H1 (cell line): Measurements from ENCODE around the gene SRRM2. TPM values are rescaled to one million over a fixed set of nuclear protein-coding genes. Genes with fewer than 3 reads are reported as not detected.

Experiments
- CTCF ChIA-PET: fragments of 300-600 bp; sonication (Branson Sonifier 250); formaldehyde crosslinking; loops from one replicate; lab custom pipeline; 2021; ENCODE audit not compliant: partially characterized antibody; lab: Charles Lee
- POLR2A ChIA-PET: fragments of 300-600 bp; sonication (Branson Sonifier 250); formaldehyde crosslinking; loops from one replicate; lab custom pipeline; 2021; ENCODE audit warnings: inconsistent platforms; ENCODE audit not compliant: partially characterized antibody; lab: Charles Lee
- DNase-seq, 2 experiments: peaks; one replicate each; pipeline versions ENCODE4 v3.0.0 to v3.0.0-alpha.2; 2010 to 2022; ENCODE audit warnings: low spot score in 2 of 2, low read depth in 1 of 2, mixed read lengths in 1 of 2
- FAIRE-seq: peaks from 2 replicates; lab custom pipeline; 2011; peaks lifted over from hg19 to GRCh38; lab: Jason Lieb, UNC
- H2AFZ ChIP-seq: 2 replicates; pipeline ENCODE4 v1.8.1; 2012; ENCODE audit warnings: low read length, inconsistent platforms
- H2AK5ac ChIP-seq: 2 replicates; pipeline ENCODE4 v1.6.1; 2013; ENCODE audit warnings: low read depth, low read length
- H2BK120ac ChIP-seq: replicated peaks from 2 replicates; pipeline ENCODE3; 2013; ENCODE audit warnings: low read depth, low read length, inconsistent platforms
- H2BK12ac ChIP-seq: 2 replicates; pipeline ENCODE4 v1.6.1; 2013; ENCODE audit warnings: low read depth, low read length
- H2BK15ac ChIP-seq: 2 replicates; pipeline ENCODE4 v1.6.1; 2013; ENCODE audit warnings: low read length
- H2BK20ac ChIP-seq: 2 replicates; pipeline ENCODE4 v1.6.1; 2013; ENCODE audit warnings: low read length
- H2BK5ac ChIP-seq: 2 replicates; pipeline ENCODE4 v1.6.1; 2013; ENCODE audit warnings: low read depth, low read length
- H3K14ac ChIP-seq: 2 replicates; pipeline ENCODE4 v1.6.1; 2013; ENCODE audit warnings: inconsistent platforms; ENCODE audit not compliant: insufficient read length
- H3K18ac ChIP-seq: 2 replicates; pipeline ENCODE4 v1.6.1; 2013; ENCODE audit warnings: low read length; ENCODE audit errors: extremely low read depth
- H3K23ac ChIP-seq: 2 replicates; pipeline ENCODE4 v1.6.1; 2013; ENCODE audit warnings: inconsistent platforms; ENCODE audit not compliant: insufficient read length
- H3K23me2 ChIP-seq: 2 replicates; pipeline ENCODE4 v1.6.1; 2013; ENCODE audit warnings: low read depth, low read length
- H3K27ac ChIP-seq: 2 replicates; pipeline ENCODE4 v1.6.1; 2011; ENCODE audit warnings: low read depth, low read length, inconsistent platforms
- H3K27me3 ChIP-seq, 4 experiments: replicated peaks in 1 of 4; 1 replicate in 1 of 4; 2 replicates in 3 of 4; pipeline versions ENCODE4 v1.6.1 to v1.8.1; 2011 to 2013; ENCODE audit warnings: low read length in 3 of 4, mild to moderate bottlenecking in 3 of 4, inconsistent platforms in 2 of 4, mixed read lengths in 2 of 4, moderate library complexity in 1 of 4; ENCODE audit not compliant: control insufficient read depth in 3 of 4, insufficient read depth in 3 of 4; ENCODE audit errors: extremely low read depth in 1 of 4
- H3K36me3 ChIP-seq, 4 experiments: 2 replicates each; pipeline versions ENCODE4 v1.6.1 to v1.8.1; 2011 to 2013; ENCODE audit warnings: mild to moderate bottlenecking in 4 of 4, low read length in 3 of 4, moderate library complexity in 2 of 4, control low read depth in 1 of 4, inconsistent platforms in 1 of 4; ENCODE audit not compliant: insufficient read depth in 4 of 4, control insufficient read depth in 2 of 4
- H3K4ac ChIP-seq: replicated peaks from 2 replicates; pipeline ENCODE3; 2013; ENCODE audit warnings: low read length, low read depth, mixed read lengths, inconsistent platforms; ENCODE audit not compliant: insufficient read length
- H3K4me1 ChIP-seq, 4 experiments: replicated peaks in 1 of 4; 1 replicate in 1 of 4; 2 replicates in 3 of 4; pipeline versions ENCODE4 v1.6.1 to v1.8.1; 2011 to 2013; ENCODE audit warnings: low read length in 3 of 4, inconsistent platforms in 2 of 4, mixed read lengths in 1 of 4; ENCODE audit not compliant: insufficient read depth in 4 of 4, control insufficient read depth in 3 of 4
- H3K4me2 ChIP-seq, 2 experiments: 2 replicates each; pipeline versions ENCODE4 v1.6.1 to v1.8.1; 2011 to 2013; ENCODE audit warnings: low read depth in 2 of 2, low read length in 2 of 2, control low read depth in 1 of 2, inconsistent platforms in 1 of 2, mild to moderate bottlenecking in 1 of 2; ENCODE audit not compliant: insufficient read depth in 1 of 2
- H3K4me3 ChIP-seq, 4 experiments: fragments of 200-600, 300-600 bp in 1 of 4; sonication (generic), shearing (Covaris generic), sonication (Bioruptor Twin) in 1 of 4; 2 replicates each; pipeline versions ENCODE4 v1.5.1 to v1.8.1; 2011 to 2016; ENCODE audit warnings: low read length in 4 of 4, low read depth in 3 of 4, control low read depth in 2 of 4, inconsistent platforms in 2 of 4, mild to moderate bottlenecking in 2 of 4, mixed read lengths in 1 of 4, moderate library complexity in 1 of 4; ENCODE audit not compliant: insufficient read depth in 2 of 4; ENCODE audit errors: extremely low read depth in 1 of 4
- H3K56ac ChIP-seq: replicated peaks from 2 replicates; pipeline ENCODE3; 2013; ENCODE audit warnings: low read depth, mild to moderate bottlenecking, mixed read lengths, low read length, inconsistent platforms; ENCODE audit not compliant: insufficient read length
- H3K79me1 ChIP-seq: 2 replicates; pipeline ENCODE4 v1.6.1; 2013; ENCODE audit warnings: low read depth, low read length, control low read depth
- H3K79me2 ChIP-seq, 2 experiments: 2 replicates each; pipeline versions ENCODE4 v1.6.1 to v1.8.1; 2012 to 2013; ENCODE audit warnings: low read length in 2 of 2, mild to moderate bottlenecking in 2 of 2, inconsistent platforms in 1 of 2; ENCODE audit not compliant: insufficient read depth in 2 of 2, control insufficient read depth in 1 of 2
- H3K9ac ChIP-seq, 4 experiments: replicated peaks in 1 of 4; 1 replicate in 1 of 4; 2 replicates in 3 of 4; pipeline versions ENCODE4 v1.6.1 to v1.8.1; 2011 to 2013; ENCODE audit warnings: low read depth in 3 of 4, low read length in 3 of 4, control low read depth in 2 of 4, mild to moderate bottlenecking in 2 of 4, moderate library complexity in 2 of 4, inconsistent platforms in 1 of 4; ENCODE audit errors: extremely low read depth in 1 of 4
- H3K9me3 ChIP-seq, 2 experiments: 2 replicates each; pipeline versions ENCODE4 v1.6.1 to v1.8.1; 2012 to 2013; ENCODE audit warnings: mild to moderate bottlenecking in 2 of 2, moderate library complexity in 2 of 2, control low read depth in 1 of 2, inconsistent platforms in 1 of 2, low read depth in 1 of 2, low read length in 1 of 2, mixed read lengths in 1 of 2; ENCODE audit not compliant: insufficient read depth in 2 of 2
- H4K20me1 ChIP-seq, 2 experiments: replicated peaks in 1 of 2; 2 replicates each; pipeline versions ENCODE3 to v1.8.1; 2011 to 2013; ENCODE audit warnings: inconsistent platforms in 2 of 2, low read length in 2 of 2, mild to moderate bottlenecking in 1 of 2; ENCODE audit not compliant: insufficient read depth in 2 of 2, control insufficient read depth in 1 of 2
- H4K5ac ChIP-seq: 2 replicates; pipeline ENCODE4 v1.6.1; 2013; ENCODE audit warnings: low read length, low read depth, mixed read lengths, inconsistent platforms; ENCODE audit not compliant: insufficient read length
- H4K8ac ChIP-seq: 2 replicates; pipeline ENCODE4 v1.8.0; 2013; ENCODE audit warnings: mild to moderate bottlenecking, moderate library complexity, low read length, inconsistent platforms; ENCODE audit not compliant: insufficient read depth; ENCODE audit errors: extremely low read depth
- H4K91ac ChIP-seq: replicated peaks from 2 replicates; pipeline ENCODE3; 2013; ENCODE audit warnings: low read length, mixed read lengths, inconsistent platforms; ENCODE audit not compliant: insufficient read length
- BCL11A ChIP-seq, 2 experiments: IDR thresholded peaks; one replicate each; pipeline ENCODE4 v1.6.1; 2011; ENCODE audit warnings: low read depth in 2 of 2, low read length in 2 of 2, mild to moderate bottlenecking in 2 of 2
- CBX8 ChIP-seq: fragments of 300-800, 300-1000 bp; sonication (generic); IDR thresholded peaks from 2 replicates; pipeline ENCODE4 v1.7.1; 2016; ENCODE audit warnings: low read depth, low read length, borderline replicate concordance
- GTF2F1 ChIP-seq: IDR thresholded peaks from 2 replicates; pipeline ENCODE4 v1.6.1; 2012; ENCODE audit warnings: low read depth, low read length, improper control_type of control experiment, borderline replicate concordance
- SRF ChIP-seq: IDR thresholded peaks from 2 replicates; pipeline ENCODE4 v1.6.1; 2011; ENCODE audit warnings: mild to moderate bottlenecking, low read depth, low read length, moderate library complexity
- SUZ12 ChIP-seq: fragments of 200-600 bp; sonication (generic); IDR thresholded peaks from 2 replicates; pipeline ENCODE4 v1.6.1; 2012; ENCODE audit warnings: mild to moderate bottlenecking, inconsistent platforms, low read length, moderate library complexity, mixed read lengths
- WGBS, 2 experiments: shearing (Covaris generic) in 1 of 2; methylation state at CpG; one replicate each; pipeline versions ENCODE4 v1.1.6 to v1.1.7; 2013 to 2015; ENCODE audit warnings: low lambda C conversion rate in 2 of 2, mixed read lengths in 2 of 2, inconsistent platforms in 1 of 2, low coverage in 1 of 2, missing lambda C conversion rate in 1 of 2; ENCODE audit not compliant: insufficient replicate concordance in 2 of 2, insufficient coverage in 1 of 2, insufficient read length in 1 of 2; ENCODE audit errors: extremely low coverage in 1 of 2, missing lambda C conversion rate in 1 of 2; 5-methylcytosine and 5-hydroxymethylcytosine counted together
- polyA plus RNA-seq, 7 experiments: library from polyadenylated mRNA; depleted of rRNA in 3 of 7; stranded (reverse) in 5 of 7; unstranded in 2 of 7; fragments of >200 nt in 5 of 7; fragments of 200-250 nt in 2 of 7; gene quantifications; 1 replicate in 5 of 7; 2 replicates in 1 of 7; 4 replicates in 1 of 7; pipeline versions ENCODE4 v1.2.1 to v1.2.3, GENCODE V29; 2011 to 2013; ENCODE audit warnings: missing spikeins in 2 of 7, mixed read lengths in 2 of 7
- total RNA-seq: library from RNA; stranded (reverse); fragmentation: NEBNext Ultra II Directional; extraction: Animal tissue kit (Norgen Biotek cat#: 25700); gene quantifications from 2 replicates; pipeline ENCODE4 v1.2.1, GENCODE V29; 2021

Gene SRRM2
- total and polyA plus RNA-seq, 2 of the 8 experiments (the other 6 are each of a cell fraction or from before 2014, with no cell fraction given): 300 to 579 TPM

GRCh38 chr16:2817340-2818271, 65.2 kb downstream of the SRRM2 start:
- Histone ChIP-seq H2BK120ac (no peak overlapping the region), H4K91ac (peak overlapping the region; percentile 65), H3K36me3 (no peaks in the 10 kb centered on the region), H2AK5ac (0 out of 2 replicates have a peak overlapping the region, but pooled peaks have one; percentile 19), H3K14ac (no peak overlapping the region), H3K4me3 (no peak overlapping the region), H3K27ac (no peak overlapping the region), H2BK5ac (no peak overlapping the region), H4K5ac (no peak overlapping the region), H3K79me1 (no peaks in the 10 kb centered on the region), H2AFZ (0 out of 2 replicates have a peak overlapping the region, but pooled peaks have one; percentile 62), H4K8ac (peak overlapping the region; percentile 3; the same call in 1 of the 2 replicates), H2BK20ac (no peak overlapping the region), H3K79me2 (no peaks in the 10 kb centered on the region)
- DNase-seq: no peak
- CTCF ChIA-PET: interaction anchor here (0.7 to 2.0 kb wide), 5 partner anchors 10 to 145 kb away, joined by 3 to 9 read pairs (median 4); no protein-coding TSS in a partner anchor
- no peak for TF ChIP-seq CBX8
- TF ChIP-seq SRF: no peak
- no peak for TF ChIP-seq GTF2F1
- no peak for TF ChIP-seq BCL11A (IDR thresholded peaks at IDR 0.05; ENCODE audit: low read depth in 2 of 2, low read length in 2 of 2)
- no peak for TF ChIP-seq SUZ12
- TF ChIP-seq, all 59 proteins: peak for 0
- peaks cover 0 to 4% (median 0%) of the 10 kb centered on the region in 4 experiments; a peak in 1 of 7 replicates for H3K4me1 ChIP-seq
- POLR2A ChIA-PET: interaction anchor here (1.1 to 1.2 kb wide), 2 partner anchors 40 to 44 kb away, joined by 4 to 5 read pairs; no protein-coding TSS in a partner anchor
- no peak for FAIRE-seq
- H3K4ac ChIP-seq: no peak overlapping the region
- no peaks in the 10 kb centered on the region for H3K23me2 ChIP-seq
- no peak overlapping the region for H3K56ac ChIP-seq
- no peak overlapping the region; the same call in 1 of the 2 replicates for H3K18ac ChIP-seq
- H3K9me3 ChIP-seq: no peaks in the 10 kb centered on the region
- no peak overlapping the region for H3K4me2 ChIP-seq
- no peaks in the 10 kb centered on the region for H3K27me3 ChIP-seq
- H2BK15ac ChIP-seq: no peak overlapping the region; the same call in 1 of the 2 replicates
- H3K23ac ChIP-seq: no peak overlapping the region
- WGBS, 2 experiments: 91% methylated on average over 27 of the region's 68 CpGs; no CpG with 5 or more reads in 1 of the 2 experiments
- peak overlapping the region; percentile 23; the same call in 1 of the 2 replicates for H2BK12ac ChIP-seq
- no peak overlapping the region for H3K9ac ChIP-seq
- H4K20me1 ChIP-seq: no peaks in the 10 kb centered on the region
